ENCODE results near the gene NKD1.
A peak's percentile ranks its signal among the peaks of the same experiment; 100 is the strongest.

Gene NKD1

GRCh38 chr16:50680556-50680893 lies 132.3 kb downstream of the NKD1 start:
- H3K27ac ChIP-seq = peak overlapping the region; percentile 53 to 89 (median 79); a peak in 21 of 22 replicates
- no peak for TF ChIP-seq Cebpa-rat (IDR thresholded peaks at IDR 0.05)

DNA sequence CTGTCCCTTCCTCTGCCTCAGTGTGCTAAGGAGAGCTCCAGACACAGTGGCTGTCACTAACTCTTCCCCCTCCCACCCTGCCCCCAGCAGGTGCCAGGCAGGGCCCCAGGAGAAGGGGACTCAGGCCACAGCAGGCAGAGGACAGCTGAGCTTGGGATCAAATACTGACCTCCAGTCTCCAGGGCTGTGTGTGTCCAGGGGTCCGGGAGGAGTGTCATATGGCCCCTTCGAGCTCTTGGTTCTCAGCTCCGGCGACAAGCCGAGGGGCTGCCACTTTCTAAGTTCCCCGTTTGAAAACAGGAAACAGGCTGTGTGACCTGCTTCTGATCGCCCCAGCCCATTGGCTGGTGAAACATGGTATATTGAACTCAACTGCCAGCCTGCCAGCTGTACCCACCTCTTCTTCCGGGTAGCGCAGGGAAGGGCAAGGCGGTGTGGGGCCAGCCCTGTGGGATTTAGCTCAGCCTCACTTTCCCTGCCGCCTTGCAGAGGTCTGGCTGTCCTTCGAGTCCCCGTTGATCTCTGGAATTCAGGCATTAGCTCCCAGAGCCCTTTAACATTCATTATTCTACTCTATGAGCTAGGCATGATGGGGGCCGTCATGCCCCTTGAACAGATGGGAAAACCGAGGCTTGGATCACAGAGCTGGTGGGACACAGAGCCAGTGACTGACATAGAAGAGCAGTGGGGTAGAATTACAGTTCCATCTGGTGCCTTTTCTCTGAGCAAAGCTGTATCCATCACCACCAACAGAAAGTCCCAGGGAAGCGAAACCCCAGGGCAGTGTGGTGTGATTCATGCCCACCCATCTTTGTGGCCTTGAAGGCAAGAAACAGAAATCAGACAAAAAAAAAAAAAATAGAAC lies 133.1 kb downstream of the NKD1 start, which contains the start of gene SNX20:
Gene SNX20, minus strand, starts transcription at position 292 of the 865 bp plus-strand sequence. CDS start 3,786 bp downstream, outside the sequence.
- peak within 1 kb of the TSS; percentile 61 to 81 (median 75) for H3K9ac ChIP-seq
- H3K27ac ChIP-seq = peak within 1 kb of the TSS; percentile 53 to 89 (median 79); a peak in 21 of 22 replicates
- H3K4me3 ChIP-seq = peak within 1 kb of the TSS; percentile 53 to 71 (median 60)
- no peaks in the 10 kb centered on the region for H3K27me3 ChIP-seq
- peaks cover 3 to 22% (median 16%) of the 10 kb centered on the region in 11 experiments; a peak in 19 of 22 replicates for H3K36me3 ChIP-seq
- TF ChIP-seq Cebpa-rat (IDR thresholded peaks at IDR 0.05) = no peak
- peaks cover 68 to 93% (median 80%) of the 10 kb centered on the region in 10 experiments for H3K4me1 ChIP-seq
- H4K20me1 ChIP-seq = peaks cover 0 to 14% (median 0%) of the 10 kb centered on the region in 11 experiments; a peak in 3 of 22 replicates
- peak within 1 kb of the TSS; percentile 82 to 98 (median 93) for H3K4me2 ChIP-seq
- H3K9me3 ChIP-seq (replicated peaks in 1 of 11) = no peaks in the 10 kb centered on the region

More at GRCh38 chr16:50680556-50680893, 132.3 kb downstream of the NKD1 start:
- H3K9me3 ChIP-seq (replicated peaks in 1 of 11) = no peaks in the 10 kb centered on the region
- H3K4me3 ChIP-seq = peak overlapping the region; percentile 53 to 71 (median 60)
- no peaks in the 10 kb centered on the region for H3K27me3 ChIP-seq
- peak overlapping the region; percentile 82 to 98 (median 93) for H3K4me2 ChIP-seq
- peak overlapping the region; percentile 61 to 81 (median 75) for H3K9ac ChIP-seq
- H4K20me1 ChIP-seq = peaks cover 0 to 14% (median 0%) of the 10 kb centered on the region in 11 experiments; a peak in 3 of 22 replicates
- peaks cover 10 to 29% (median 24%) of the 10 kb centered on the region in 11 experiments; a peak in 20 of 22 replicates for H3K36me3 ChIP-seq
- H3K4me1 ChIP-seq = peaks cover 64 to 85% (median 73%) of the 10 kb centered on the region in 10 experiments

GRCh38 chr16:50683689-50684374 lies 135.6 kb downstream of the NKD1 start:
- Histone ChIP-seq H3K27me3 (no peaks in the 10 kb centered on the region), H3K36me3 (peaks cover 0 to 8% (median 0%) of the 10 kb centered on the region in 11 experiments; a peak in 2 of 22 replicates), H3K9ac (peak overlapping the region; percentile 29 to 74 (median 67); a peak in 20 of 22 replicates), H3K4me3 (peak overlapping the region in 8 of 10 experiments; percentile 17 to 47 (median 32); a peak in 8 of 20 replicates), H3K27ac (peak overlapping the region; percentile 61 to 91 (median 82); a peak in 21 of 22 replicates), H3K9me3 (replicated peaks in 1 of 11) (no peaks in the 10 kb centered on the region), H4K20me1 (no peaks in the 10 kb centered on the region; a peak in 1 of 22 replicates), H3K4me2 (peak overlapping the region; percentile 83 to 98 (median 92)), H3K4me1 (peaks cover 68 to 90% (median 76%) of the 10 kb centered on the region in 10 experiments)
- 0 out of 22 replicates have a peak, but pooled peaks of 2 of the 11 experiments have one; percentile 23 to 26 for TF ChIP-seq Cebpa-rat (IDR thresholded peaks at IDR 0.05)

- no peaks in the 10 kb centered on the region for H3K36me3 ChIP-seq
- H3K27me3 ChIP-seq = no peaks in the 10 kb centered on the region
- peak overlapping the region in 10 of 11 experiments; percentile 27 to 74 (median 68); a peak in 17 of 22 replicates for H3K9ac ChIP-seq
- peak overlapping the region; percentile 83 to 98 (median 92) for H3K4me2 ChIP-seq
- H3K4me1 ChIP-seq = peaks cover 58 to 79% (median 64%) of the 10 kb centered on the region in 10 experiments
- H3K4me3 ChIP-seq = no peak overlapping the region
- no peaks in the 10 kb centered on the region for H4K20me1 ChIP-seq
- peak overlapping the region; percentile 61 to 91 (median 82); a peak in 21 of 22 replicates for H3K27ac ChIP-seq
- TF ChIP-seq Cebpa-rat (IDR thresholded peaks at IDR 0.05) = 0 out of 22 replicates have a peak, but pooled peaks of 1 of the 11 experiments have one; percentile 19
- no peaks in the 10 kb centered on the region for H3K9me3 ChIP-seq (replicated peaks in 1 of 11)
Measured at GRCh38 chr16:50684823-50685461, 136.7 kb downstream of the NKD1 start.

GRCh38 chr16:50685462-50686063 lies 137.4 kb downstream of the NKD1 start:
- peak overlapping the region; percentile 83 to 98 (median 92) for H3K4me2 ChIP-seq
- H3K4me1 ChIP-seq = peaks cover 52 to 73% (median 58%) of the 10 kb centered on the region in 10 experiments
- no peaks in the 10 kb centered on the region for H3K36me3 ChIP-seq

GRCh38 chr16:50688083-50688482 lies 139.9 kb downstream of the NKD1 start:
- H3K27me3 ChIP-seq = peaks cover 0 to under 1% (median 0%) of the 10 kb centered on the region in 11 experiments; a peak in 2 of 22 replicates
- H4K20me1 ChIP-seq = no peaks in the 10 kb centered on the region
- H3K9ac ChIP-seq = no peak overlapping the region
- peak overlapping the region in 2 of 11 experiments; percentile 89 to 91; a peak in 1 of 22 replicates for H3K27ac ChIP-seq
- H3K4me3 ChIP-seq = no peak overlapping the region
- no peak for TF ChIP-seq Cebpa-rat (IDR thresholded peaks at IDR 0.05)
- H3K36me3 ChIP-seq = no peaks in the 10 kb centered on the region
- no peaks in the 10 kb centered on the region for H3K9me3 ChIP-seq (replicated peaks in 1 of 11)
- H3K4me1 ChIP-seq = peaks cover 28 to 54% (median 37%) of the 10 kb centered on the region in 10 experiments
- H3K4me2 ChIP-seq = no peak overlapping the region

More at GRCh38 chr16:50685462-50686063, 137.4 kb downstream of the NKD1 start:
- Histone ChIP-seq H3K9ac (peak overlapping the region in 5 of 11 experiments; percentile 7 to 71 (median 69); a peak in 9 of 22 replicates), H4K20me1 (no peaks in the 10 kb centered on the region), H3K4me3 (no peak overlapping the region), H3K27ac (peak overlapping the region in 10 of 11 experiments; percentile 24 to 91 (median 83); a peak in 18 of 22 replicates), H3K9me3 (replicated peaks in 1 of 11) (no peaks in the 10 kb centered on the region), H3K27me3 (no peaks in the 10 kb centered on the region)
- TF ChIP-seq Cebpa-rat (IDR thresholded peaks at IDR 0.05) = peak in 2 of 11 experiments; percentile 1 to 45; a peak in 1 of 22 replicates

GRCh38 chr16:50688867-50689266 lies 140.7 kb downstream of the NKD1 start:
- no peaks in the 10 kb centered on the region for H3K9me3 ChIP-seq (replicated peaks in 1 of 11)
- TF ChIP-seq Cebpa-rat (IDR thresholded peaks at IDR 0.05) = no peak
- peaks cover 26 to 52% (median 37%) of the 10 kb centered on the region in 10 experiments for H3K4me1 ChIP-seq
- H3K4me2 ChIP-seq = no peak overlapping the region
- H3K36me3 ChIP-seq = no peaks in the 10 kb centered on the region
- H3K4me3 ChIP-seq = no peak overlapping the region
- H4K20me1 ChIP-seq = no peaks in the 10 kb centered on the region
- H3K27ac ChIP-seq = no peak overlapping the region; a peak in 1 of 22 replicates
- peaks cover 0 to 8% (median 0%) of the 10 kb centered on the region in 11 experiments; a peak in 6 of 22 replicates for H3K27me3 ChIP-seq
- no peak overlapping the region for H3K9ac ChIP-seq
